Natural killer cell treated with Interleukin-12 subunit alpha and Interleukin-12 subunit beta and Interleukin-15 and Interleukin-18, amount 100 ng/mL, for 72 hours (primary cell): ENCODE measurements around the gene NKIRAS1. TPM values are rescaled to one million over a fixed set of nuclear protein-coding genes. Genes with fewer than 3 reads are reported as not detected.
"Not testable (repeated sequence)": the region's sequence is repeated elsewhere in the genome, so short reads cannot be mapped to it uniquely, and the experiment has no call there.

Experiments
- ATAC-seq, 2 donors: fragments of 150-1000 bp; cut with Tn5 transposase in 1 of 2; sonication (Bioruptor Pico), chemical (Tn5 transposase) in 1 of 2; 2 replicates each; pipeline ENCODE4 v1.10.0; 2021
- DNase-seq: peaks from one replicate; pipeline ENCODE4 v3.0.0; 2022; ENCODE audit warnings: low spot score
- H3K27ac Mint-ChIP-seq, 2 donors: 1 replicate in 1 of 2; 2 replicates in 1 of 2; pipeline ENCODE4 v1.8.0; 2022; ENCODE audit warnings: mixed read lengths in 2 of 2, mild to moderate bottlenecking in 1 of 2, moderate library complexity in 1 of 2
- H3K27me3 Mint-ChIP-seq, 2 donors: 1 replicate in 1 of 2; 2 replicates in 1 of 2; pipeline ENCODE4 v1.8.0; 2022; ENCODE audit warnings: mixed read lengths in 2 of 2
- H3K36me3 Mint-ChIP-seq: one replicate; pipeline ENCODE4 v1.8.0; 2022; ENCODE audit warnings: mixed read lengths
- H3K4me1 Mint-ChIP-seq, 2 donors: 1 replicate in 1 of 2; 2 replicates in 1 of 2; pipeline ENCODE4 v1.8.0; 2022; ENCODE audit warnings: low read depth in 2 of 2, mixed read lengths in 2 of 2, mild to moderate bottlenecking in 1 of 2
- H3K4me3 Mint-ChIP-seq: one replicate; pipeline ENCODE4 v1.8.0; 2022; ENCODE audit warnings: mixed read lengths
- H3K9me3 Mint-ChIP-seq: 2 replicates; pipeline ENCODE4 v1.8.0; 2022; ENCODE audit warnings: mixed read lengths
- total RNA-seq, 2 donors: library from RNA; stranded (reverse); gene quantifications; one replicate each; pipeline ENCODE4 v1.2.3, GENCODE V29; 2022

Gene NKIRAS1
- total RNA-seq, 2 donors from 2014 or later, result 4.9 to 6.7 TPM

DNA sequence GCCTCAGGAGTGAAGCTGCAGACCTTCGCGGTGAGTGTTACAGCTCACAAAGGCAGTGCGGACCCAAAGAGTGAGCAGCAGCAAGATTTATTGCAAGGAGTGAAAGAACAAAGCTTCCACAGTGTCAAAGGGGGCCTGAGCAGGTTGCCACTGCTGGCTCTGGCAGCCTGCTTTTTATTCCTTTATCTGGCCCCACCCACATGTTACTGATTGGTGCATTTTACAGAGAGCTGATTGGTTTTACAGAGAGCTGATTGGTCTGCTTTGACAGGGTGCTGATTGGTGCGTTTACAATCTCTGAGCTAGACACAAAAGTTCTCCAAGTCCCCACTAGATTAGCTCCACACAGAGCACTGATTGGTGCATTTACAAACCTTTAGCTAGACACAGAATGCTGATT, 34.8 kb downstream of the NKIRAS1 start:
- H3K27me3 Mint-ChIP-seq, result not testable (repeated sequence)
- peak overlapping the region; percentile 47 to 59 for H3K27ac Mint-ChIP-seq

DNA sequence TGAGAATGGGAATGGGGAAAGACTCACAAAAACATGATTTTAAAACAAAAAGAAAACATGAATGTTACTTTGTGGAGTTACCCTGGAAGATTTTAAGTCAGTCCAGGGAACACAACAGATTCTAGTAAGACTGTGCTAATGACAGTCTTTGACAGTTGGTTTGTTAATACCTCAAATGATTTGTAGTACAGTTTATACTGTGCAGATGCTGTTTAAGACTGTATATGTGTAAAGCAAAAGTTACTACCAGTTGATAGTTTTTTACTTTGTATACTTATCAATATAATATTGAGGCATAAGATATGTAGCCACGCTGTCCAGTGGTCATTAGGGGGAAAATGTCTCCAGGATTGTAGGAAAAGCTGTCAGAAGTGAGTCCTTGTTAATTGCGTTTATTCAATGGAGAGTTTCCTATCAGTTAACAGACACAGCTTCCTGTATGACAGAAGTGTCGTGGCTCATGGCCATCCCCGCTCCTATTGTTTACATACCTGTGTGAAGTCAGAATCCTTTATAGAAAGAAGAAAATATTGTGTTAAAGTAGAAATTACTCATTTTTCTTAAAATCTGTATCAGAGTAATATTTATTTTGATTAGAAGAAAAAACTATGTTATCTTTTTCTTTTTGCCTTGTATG, 36.0 kb downstream of the NKIRAS1 start:
- no peak for ATAC-seq
- peak overlapping the region in 1 of 2 donors; percentile 59 for H3K27ac Mint-ChIP-seq
- H3K4me1 Mint-ChIP-seq, result peaks cover 25 to 30% of the 10 kb centered on the region in 2 donors
- no peaks in the 10 kb centered on the region for H3K9me3 Mint-ChIP-seq
- no peak overlapping the region for H3K4me3 Mint-ChIP-seq
- DNase-seq, result no peak
- H3K36me3 Mint-ChIP-seq, result no peaks in the 10 kb centered on the region
- no peaks in the 10 kb centered on the region for H3K27me3 Mint-ChIP-seq

More for the DNA sequence above, 34.8 kb downstream of the NKIRAS1 start:
- H3K9me3 Mint-ChIP-seq, ATAC-seq, H3K36me3 Mint-ChIP-seq, DNase-seq: not testable (repeated sequence)
- Mint-ChIP-seq H3K4me3 (peak overlapping the region; percentile 72), H3K4me1 (peaks cover 22 to 26% of the 10 kb centered on the region in 2 donors)

DNA sequence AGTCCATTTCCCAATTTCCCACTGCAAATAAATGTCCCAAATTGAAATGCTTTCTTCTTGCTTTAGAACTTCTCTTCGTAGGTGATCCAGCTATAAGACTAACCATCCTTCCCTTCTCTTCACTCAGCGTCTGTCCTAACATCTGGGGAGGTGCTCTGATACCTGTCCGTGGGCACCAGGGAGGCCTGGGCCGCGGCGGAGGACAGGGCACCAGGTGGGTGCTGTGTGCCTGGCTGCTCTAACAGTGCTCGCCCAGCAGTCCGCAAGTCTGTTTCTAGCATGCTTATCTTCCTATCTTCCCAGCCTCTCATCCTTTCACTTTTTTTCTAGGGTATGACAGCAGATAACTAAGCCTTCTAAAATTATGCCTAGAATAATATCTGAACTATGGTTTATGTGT, 37.3 kb downstream of the NKIRAS1 start:
- Mint-ChIP-seq H3K27me3 (no peaks in the 10 kb centered on the region), H3K4me1 (peaks cover 25 to 30% of the 10 kb centered on the region in 2 donors), H3K4me3 (no peak overlapping the region), H3K27ac (no peak overlapping the region), H3K36me3 (no peaks in the 10 kb centered on the region), H3K9me3 (no peaks in the 10 kb centered on the region)
- ATAC-seq (no peak), DNase-seq (no peak)

DNA sequence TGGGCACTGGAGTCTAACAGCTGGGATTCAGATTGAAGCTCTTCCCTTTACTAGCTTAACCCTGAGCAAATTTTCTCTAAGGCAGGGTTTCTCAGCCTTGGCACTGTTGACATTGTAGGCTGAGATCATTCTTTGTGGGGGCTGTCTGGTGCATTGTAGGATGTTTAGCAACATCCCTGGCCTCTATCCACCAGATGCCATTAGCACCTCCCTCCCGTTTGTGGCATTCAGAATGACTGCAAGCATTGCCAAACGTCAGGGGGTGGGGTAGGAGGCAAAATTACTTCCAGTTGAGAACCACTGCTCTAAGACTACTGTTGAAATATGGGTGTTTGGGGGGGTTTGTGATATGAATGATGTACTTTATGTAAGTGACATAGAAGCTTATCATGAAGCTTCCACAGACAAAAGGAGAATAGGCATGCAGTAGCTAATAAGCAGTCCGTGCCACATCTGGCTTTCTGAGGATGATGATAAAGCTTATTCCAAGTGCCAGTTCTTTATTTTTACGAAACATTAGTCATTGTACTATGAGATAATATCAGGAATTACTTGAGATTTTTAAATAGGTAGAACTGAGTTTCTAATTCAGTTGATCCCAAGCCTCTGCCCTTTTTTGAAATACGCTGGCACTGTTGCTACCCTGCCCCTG, 39.3 kb downstream of the NKIRAS1 start:
- peaks cover 25 to 30% of the 10 kb centered on the region in 2 donors for H3K4me1 Mint-ChIP-seq
- H3K27ac Mint-ChIP-seq, result peak overlapping the region in 1 of 2 donors; percentile 25
- H3K4me3 Mint-ChIP-seq, result no peak overlapping the region
- peak; percentile 61 to 76 for ATAC-seq
- no peak for DNase-seq
- no peaks in the 10 kb centered on the region for H3K9me3 Mint-ChIP-seq
- H3K27me3 Mint-ChIP-seq, result no peaks in the 10 kb centered on the region
- no peaks in the 10 kb centered on the region for H3K36me3 Mint-ChIP-seq

DNA sequence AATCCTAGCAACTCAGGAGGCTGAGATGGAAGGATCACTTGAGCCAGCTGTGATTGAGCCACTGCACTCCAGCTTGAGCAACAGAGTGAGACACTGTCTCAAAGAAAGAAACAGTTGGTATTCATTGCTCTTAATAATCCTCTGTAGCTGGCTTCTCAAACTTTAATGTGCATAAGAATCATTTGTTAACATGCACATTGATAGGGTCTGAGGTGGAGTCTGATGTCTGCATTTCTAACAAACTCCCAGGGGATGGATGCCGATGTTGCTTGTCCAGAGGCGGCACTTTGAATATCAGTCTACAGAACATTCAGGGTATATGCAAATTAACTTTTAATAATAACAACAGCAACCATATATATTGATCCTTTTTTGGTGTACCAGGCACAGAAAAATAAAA, 39.9 kb downstream of the NKIRAS1 start:
- Mint-ChIP-seq H3K4me1 (peaks cover 24 to 28% of the 10 kb centered on the region in 2 donors), H3K4me3 (no peak overlapping the region), H3K36me3 (no peaks in the 10 kb centered on the region), H3K27ac (peak overlapping the region in 1 of 2 donors; percentile 25), H3K27me3 (no peaks in the 10 kb centered on the region), H3K9me3 (no peaks in the 10 kb centered on the region)
- ATAC-seq, result no peak
- DNase-seq, result no peak

DNA sequence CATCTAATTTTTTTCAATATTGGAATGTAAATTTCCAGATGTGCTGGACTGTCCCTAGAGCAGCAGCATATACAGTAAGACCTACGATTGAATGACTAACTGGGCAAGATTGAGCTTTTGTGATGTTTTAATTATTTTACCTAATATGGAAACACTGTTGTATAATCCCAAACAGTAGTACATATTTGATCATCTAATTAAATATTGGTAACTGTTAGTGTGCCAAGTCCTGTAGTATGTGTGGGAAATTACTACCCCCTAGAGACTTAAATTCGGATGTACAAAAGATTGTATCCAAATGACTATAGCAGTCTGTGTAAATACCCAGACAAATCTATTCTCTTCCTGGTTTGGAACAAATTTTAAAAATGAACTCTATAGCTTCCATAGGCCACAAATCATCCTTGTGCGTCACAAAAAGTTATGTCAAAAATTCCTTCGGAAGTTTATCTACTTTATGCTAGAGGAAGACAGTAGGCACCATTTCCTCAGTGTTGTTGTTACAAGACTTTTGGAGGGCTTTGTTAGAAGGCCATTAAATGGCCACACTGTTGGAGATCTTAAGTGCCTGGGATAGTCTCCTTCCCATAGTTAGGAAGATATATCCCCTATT, 41.6 kb downstream of the NKIRAS1 start:
- no peak for ATAC-seq
- Mint-ChIP-seq H3K4me1 (peaks cover 12% of the 10 kb centered on the region in 2 donors), H3K27ac (no peak overlapping the region)

DNA sequence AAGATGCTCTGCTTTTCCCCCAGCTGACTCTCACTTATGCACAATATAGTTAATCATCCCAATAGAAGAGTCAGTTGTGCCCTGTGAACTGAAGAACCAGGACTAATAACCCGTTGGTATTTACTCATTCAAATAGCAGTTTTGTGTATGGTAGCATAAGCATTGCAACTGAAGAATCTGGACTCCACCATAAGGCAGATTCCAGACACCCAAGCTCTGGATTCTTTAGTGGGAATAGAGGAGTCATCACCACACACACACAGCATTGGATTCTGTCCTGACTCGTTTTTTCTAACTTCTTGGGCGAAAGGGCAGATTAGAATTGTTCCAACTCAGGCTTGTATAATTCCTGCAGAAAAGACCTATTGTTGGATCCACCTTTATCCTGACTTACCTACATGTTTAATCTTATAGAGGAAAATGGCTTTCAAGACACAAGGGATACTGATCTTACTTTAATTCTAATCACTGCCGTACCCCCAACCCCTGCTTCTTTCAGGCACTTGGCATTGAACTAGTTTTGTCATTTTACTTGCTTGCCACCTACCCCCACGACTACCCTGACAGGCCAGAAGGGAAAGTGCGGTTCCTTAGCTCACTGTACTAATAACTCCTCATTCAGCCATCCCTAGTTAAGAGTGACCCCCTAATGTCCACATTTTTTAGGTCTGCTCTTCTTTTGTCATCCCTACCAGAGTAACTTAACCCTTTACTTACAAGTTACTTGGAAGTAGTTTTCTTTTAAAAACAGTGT, 42.3 kb downstream of the NKIRAS1 start:
- ATAC-seq (no peak), DNase-seq (no peak)
- H3K4me1 Mint-ChIP-seq, result peaks cover 12 to 15% of the 10 kb centered on the region in 2 donors
- H3K36me3 Mint-ChIP-seq, result no peaks in the 10 kb centered on the region
- H3K4me3 Mint-ChIP-seq, result no peak overlapping the region
- H3K9me3 Mint-ChIP-seq, result no peaks in the 10 kb centered on the region
- H3K27ac Mint-ChIP-seq, result no peak overlapping the region
- H3K27me3 Mint-ChIP-seq, result no peaks in the 10 kb centered on the region

More for the DNA sequence above, 41.6 kb downstream of the NKIRAS1 start:
- no peak for DNase-seq
- Mint-ChIP-seq H3K27me3 (no peaks in the 10 kb centered on the region), H3K9me3 (no peaks in the 10 kb centered on the region), H3K36me3 (no peaks in the 10 kb centered on the region), H3K4me3 (no peak overlapping the region)

DNA sequence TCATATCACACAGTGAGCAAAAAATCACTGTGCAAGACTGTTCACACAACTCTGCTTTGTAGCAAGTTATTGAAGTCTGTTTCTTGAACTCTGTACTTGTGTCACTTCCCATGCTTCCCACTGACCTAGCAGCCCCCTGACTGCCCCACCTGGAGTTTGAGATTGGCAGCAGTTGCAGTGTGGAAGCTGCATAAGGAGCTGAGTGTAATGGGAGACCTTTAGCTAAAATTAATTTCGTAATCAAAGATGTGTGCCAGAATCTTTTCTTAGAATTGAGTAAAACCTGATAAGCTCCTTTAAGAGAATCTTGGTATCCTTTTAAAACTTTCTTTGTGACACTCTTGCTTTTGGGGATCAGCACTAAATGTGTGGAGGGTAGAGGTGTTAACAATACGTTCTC, 42.8 kb downstream of the NKIRAS1 start:
- Mint-ChIP-seq H3K36me3 (no peaks in the 10 kb centered on the region), H3K4me3 (no peak overlapping the region), H3K4me1 (peaks cover 12 to 18% of the 10 kb centered on the region in 2 donors), H3K27me3 (no peaks in the 10 kb centered on the region), H3K9me3 (no peaks in the 10 kb centered on the region), H3K27ac (no peak overlapping the region)
- ATAC-seq (no peak), DNase-seq (no peak)

DNA sequence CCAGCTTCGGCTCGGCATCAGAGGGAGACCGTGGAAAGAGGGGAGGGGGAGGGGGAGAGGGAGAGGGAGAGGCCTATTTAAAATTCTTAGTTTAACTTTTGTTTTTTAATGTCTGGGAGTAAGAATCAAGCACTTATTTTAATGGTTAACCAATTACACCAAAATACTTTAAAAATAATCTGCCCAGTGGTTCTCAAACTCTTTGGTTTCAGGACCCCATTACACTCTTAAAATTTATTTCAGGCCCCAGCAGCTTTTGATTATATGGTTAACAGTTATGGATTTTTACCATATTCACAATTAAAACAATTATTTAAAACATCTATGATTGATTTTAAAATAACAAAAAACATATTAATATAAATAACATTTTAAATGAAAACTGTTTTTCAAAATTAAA, 44.5 kb downstream of the NKIRAS1 start:
- Mint-ChIP-seq H3K27ac (no peak overlapping the region), H3K4me3 (no peak overlapping the region), H3K4me1 (peaks cover 15 to 16% of the 10 kb centered on the region in 2 donors), H3K9me3 (no peaks in the 10 kb centered on the region), H3K27me3 (no peaks in the 10 kb centered on the region), H3K36me3 (no peaks in the 10 kb centered on the region)
- DNase-seq (no peak), ATAC-seq (no peak)

DNA sequence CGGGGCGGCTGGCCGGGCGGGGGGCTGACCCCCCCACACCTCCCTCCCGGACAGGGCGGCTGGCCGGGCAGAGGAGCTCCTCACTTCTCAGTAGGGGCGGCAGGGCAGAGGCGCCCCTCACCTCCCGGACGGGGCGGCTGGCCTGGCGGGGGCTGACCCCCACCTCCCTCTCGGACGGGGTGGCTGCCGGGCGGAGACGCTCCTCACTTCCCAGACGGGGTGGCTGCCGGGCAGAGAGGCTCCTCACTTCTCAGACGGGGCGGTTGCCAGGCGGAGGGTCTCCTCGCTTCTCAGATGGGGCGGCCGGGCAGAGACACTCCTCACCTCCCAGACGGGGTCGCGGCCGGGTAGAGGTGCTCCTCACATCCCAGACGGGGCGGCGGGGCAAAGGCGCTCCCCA, 45.4 kb downstream of the NKIRAS1 start:
- peaks cover 9 to 11% of the 10 kb centered on the region in 2 donors for H3K4me1 Mint-ChIP-seq
- DNase-seq, H3K36me3 Mint-ChIP-seq, H3K27ac Mint-ChIP-seq, H3K27me3 Mint-ChIP-seq, H3K9me3 Mint-ChIP-seq, ATAC-seq, H3K4me3 Mint-ChIP-seq: not testable (repeated sequence)

DNA sequence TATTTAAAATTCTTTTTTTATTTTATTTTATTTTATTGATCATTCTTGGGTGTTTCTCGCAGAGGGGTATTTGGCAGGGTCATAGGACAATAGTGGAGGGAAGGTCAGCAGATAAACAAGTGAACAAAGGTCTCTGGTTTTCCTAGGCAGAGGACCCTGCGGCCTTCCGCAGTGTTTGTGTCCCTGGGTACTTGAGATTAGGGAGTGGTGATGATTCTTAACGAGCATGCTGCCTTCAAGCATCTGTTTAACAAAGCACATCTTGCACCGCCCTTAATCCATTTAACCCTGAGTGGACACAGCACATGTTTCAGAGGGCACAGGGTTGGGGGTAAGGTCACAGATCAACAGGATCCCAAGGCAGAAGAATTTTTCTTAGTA, 46.1 kb downstream of the NKIRAS1 start:
- not testable (repeated sequence) for H3K27ac Mint-ChIP-seq

DNA sequence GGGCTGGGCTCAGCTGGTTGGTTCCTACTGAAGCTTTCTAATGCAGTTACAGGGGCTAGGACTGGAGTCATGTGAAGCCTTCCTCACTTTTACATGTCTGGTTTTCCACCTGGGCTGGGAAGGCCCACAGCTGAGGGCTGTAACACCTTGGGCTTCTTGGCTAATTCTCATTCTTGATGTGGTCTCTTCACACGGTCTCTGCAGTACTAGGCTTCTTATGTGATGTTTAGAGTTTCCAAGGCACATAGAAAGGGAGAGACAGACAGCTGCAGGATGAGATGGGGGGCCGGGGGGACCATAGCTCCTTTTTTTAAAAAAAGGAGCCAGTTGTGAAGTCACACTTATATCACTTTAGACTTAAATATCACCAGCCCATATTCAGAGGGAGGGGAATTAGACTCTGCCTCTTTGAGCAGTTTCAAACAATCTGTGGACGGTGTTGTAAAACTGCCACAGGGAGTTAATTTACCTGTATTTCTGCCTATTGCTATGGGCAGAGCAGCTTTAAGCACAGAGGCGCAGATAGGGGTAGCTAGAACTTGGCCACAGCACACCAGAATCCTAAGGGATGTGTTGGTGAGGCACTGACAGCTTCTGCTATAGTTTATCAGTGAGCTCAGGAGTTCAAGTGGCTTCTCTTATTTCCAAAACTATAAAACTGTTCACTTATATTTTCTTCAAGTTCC, 46.7 kb downstream of the NKIRAS1 start:
- ATAC-seq (no peak), DNase-seq (no peak)
- Mint-ChIP-seq H3K4me1 (peaks cover 16 to 22% of the 10 kb centered on the region in 2 donors), H3K4me3 (no peak overlapping the region), H3K27ac (no peak overlapping the region), H3K27me3 (no peaks in the 10 kb centered on the region), H3K36me3 (no peaks in the 10 kb centered on the region), H3K9me3 (no peaks in the 10 kb centered on the region)

More for the DNA sequence above, 46.1 kb downstream of the NKIRAS1 start:
- not testable (repeated sequence) for H3K9me3 Mint-ChIP-seq, ATAC-seq, H3K4me3 Mint-ChIP-seq, H3K36me3 Mint-ChIP-seq, DNase-seq, H3K27me3 Mint-ChIP-seq
- H3K4me1 Mint-ChIP-seq, result peaks cover 13 to 18% of the 10 kb centered on the region in 2 donors

DNA sequence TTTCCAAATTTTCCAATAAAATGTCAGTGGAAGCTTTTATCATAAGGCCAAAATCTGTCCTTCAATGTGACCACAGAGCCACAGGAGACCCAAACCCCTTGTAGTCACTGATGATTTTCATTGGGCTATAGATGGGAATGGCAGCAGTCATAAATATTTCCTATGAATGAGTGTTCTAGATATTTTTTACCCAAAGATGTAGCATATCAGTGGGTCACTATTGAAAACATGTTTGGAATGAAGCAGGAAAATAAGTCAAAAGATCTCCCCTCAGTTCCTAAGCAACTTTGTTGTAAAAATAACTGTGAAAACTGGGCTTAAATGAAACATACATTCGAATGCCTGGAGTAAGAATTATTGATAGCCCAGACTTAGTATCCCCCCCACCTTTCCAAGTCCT, 49.0 kb downstream of the NKIRAS1 start:
- peak overlapping the region in 1 of 2 donors; percentile 9 for H3K27ac Mint-ChIP-seq
- no peak for ATAC-seq
- H3K4me3 Mint-ChIP-seq, result no peak overlapping the region
- H3K36me3 Mint-ChIP-seq, result no peaks in the 10 kb centered on the region
- no peak for DNase-seq
- H3K9me3 Mint-ChIP-seq, result no peaks in the 10 kb centered on the region
- no peaks in the 10 kb centered on the region for H3K27me3 Mint-ChIP-seq
- peaks cover 22 to 32% of the 10 kb centered on the region in 2 donors for H3K4me1 Mint-ChIP-seq
